ENCODE data around the gene CGREF1.

DNA sequence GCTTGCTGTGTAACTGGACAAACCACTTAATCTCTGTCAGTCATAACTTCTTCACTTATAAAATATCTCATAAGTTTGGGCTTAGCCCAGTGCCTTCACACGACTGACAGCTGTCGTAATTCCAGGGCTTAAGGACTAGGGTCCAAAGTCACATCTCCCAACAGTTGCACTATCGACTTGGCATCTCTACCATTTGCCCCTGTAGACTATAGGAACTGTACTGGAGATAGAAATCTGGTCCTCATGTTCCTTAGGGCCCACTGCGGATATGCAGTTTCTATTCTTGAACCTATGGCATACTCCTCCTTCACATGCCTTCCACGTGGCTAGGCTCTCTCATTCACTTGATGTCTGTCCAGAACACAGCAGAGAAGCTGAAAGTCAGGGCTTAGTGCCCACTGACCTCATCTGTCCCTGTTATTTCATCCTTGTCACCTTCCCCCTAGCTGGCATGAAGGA lies 7.4 kb upstream of the CGREF1 start:
- TF ChIP-seq CTCF (IDR thresholded peaks at IDR 0.05) (no peak), POLR2A (IDR thresholded peaks at IDR 0.05) (no peak)
